GM21619 (cell line): Measurements from ENCODE around the gene SLC34A2.
"Not testable (repeated sequence)": the region's sequence is repeated elsewhere in the genome, so short reads cannot be mapped to it uniquely, and the experiment has no call there.

ENCODE experiments used
- ATAC-seq: cut with Tn5 transposase; IDR thresholded peaks from one replicate; pipeline ENCODE4 v1.9.1; 2021; ENCODE audit not compliant: unreplicated experiment

Gene SLC34A2, protein sequence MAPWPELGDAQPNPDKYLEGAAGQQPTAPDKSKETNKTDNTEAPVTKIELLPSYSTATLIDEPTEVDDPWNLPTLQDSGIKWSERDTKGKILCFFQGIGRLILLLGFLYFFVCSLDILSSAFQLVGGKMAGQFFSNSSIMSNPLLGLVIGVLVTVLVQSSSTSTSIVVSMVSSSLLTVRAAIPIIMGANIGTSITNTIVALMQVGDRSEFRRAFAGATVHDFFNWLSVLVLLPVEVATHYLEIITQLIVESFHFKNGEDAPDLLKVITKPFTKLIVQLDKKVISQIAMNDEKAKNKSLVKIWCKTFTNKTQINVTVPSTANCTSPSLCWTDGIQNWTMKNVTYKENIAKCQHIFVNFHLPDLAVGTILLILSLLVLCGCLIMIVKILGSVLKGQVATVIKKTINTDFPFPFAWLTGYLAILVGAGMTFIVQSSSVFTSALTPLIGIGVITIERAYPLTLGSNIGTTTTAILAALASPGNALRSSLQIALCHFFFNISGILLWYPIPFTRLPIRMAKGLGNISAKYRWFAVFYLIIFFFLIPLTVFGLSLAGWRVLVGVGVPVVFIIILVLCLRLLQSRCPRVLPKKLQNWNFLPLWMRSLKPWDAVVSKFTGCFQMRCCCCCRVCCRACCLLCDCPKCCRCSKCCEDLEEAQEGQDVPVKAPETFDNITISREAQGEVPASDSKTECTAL

DNA sequence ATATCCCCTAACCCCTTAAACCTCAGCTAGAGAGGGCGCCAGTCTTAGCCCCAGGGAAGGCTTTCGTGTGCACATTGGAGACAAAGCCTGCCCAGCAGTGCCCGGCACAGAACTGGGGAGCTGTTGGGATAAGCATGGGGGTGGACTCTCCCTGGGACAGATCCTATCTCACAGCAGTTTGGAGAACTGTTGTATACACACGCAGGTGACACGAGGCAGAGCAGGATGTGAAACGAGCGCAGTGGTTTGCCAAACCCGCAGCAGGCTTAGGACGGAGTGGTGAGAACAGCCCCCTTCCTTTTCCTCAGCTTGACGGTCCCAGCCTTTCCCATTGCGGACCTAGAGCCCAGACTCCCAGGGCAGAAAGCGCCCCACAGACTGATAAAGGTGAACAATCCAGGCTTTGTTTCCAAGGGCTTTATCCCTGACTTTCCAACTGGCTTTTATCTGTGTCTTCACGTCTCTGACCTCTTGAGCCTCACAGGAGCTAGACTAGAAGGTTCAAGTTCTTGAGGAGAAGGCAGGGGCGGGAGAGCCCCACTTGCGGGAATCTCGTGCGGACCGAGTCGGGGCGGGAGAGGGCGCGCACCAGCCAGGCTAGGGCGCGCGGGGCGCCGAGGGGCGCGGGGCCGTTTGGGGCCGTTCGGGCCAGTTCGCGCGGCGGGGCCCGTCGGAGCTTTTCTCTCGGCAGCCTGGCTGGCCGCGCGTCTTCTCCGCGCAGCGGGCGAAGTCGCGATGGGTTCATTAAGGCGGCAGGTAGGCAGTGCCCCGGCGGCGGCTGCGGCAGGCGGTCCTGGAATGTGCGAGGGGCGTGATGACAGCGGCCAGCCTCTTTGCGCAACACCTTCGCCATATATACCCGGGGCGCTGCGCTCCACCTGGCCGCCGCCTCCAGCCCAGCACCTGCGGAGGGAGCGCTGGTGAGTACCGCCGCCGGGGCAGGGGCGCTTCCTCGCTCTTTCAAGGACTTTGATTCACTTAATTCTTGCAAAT, at the start of gene SLC34A2:
TSS of gene SLC34A2 (plus strand) at position 881 of the 993 bp plus-strand sequence. CDS start 6,650 bp downstream, outside the sequence.
- ATAC-seq, result no peak

DNA sequence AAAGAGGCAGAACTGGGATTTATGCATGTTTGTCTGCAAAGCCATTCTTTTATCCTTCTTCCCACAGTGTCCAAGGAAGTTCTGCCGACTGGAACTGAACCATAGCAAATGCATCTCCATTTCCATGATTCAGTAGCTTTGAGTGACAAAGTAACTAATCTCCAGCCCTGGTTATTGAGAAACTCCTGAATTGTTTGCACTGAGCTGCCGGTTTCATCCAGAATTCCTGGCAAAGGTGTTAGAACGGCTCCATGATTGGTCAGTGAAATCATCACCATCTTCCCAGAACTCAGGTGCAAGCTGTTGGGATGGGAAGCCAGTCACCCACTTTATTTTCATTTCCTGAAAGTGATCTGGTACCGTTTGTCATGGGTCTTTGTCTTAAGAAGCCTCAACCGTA, 47.0 kb upstream of the SLC34A2 start:
- ATAC-seq, result no peak

DNA sequence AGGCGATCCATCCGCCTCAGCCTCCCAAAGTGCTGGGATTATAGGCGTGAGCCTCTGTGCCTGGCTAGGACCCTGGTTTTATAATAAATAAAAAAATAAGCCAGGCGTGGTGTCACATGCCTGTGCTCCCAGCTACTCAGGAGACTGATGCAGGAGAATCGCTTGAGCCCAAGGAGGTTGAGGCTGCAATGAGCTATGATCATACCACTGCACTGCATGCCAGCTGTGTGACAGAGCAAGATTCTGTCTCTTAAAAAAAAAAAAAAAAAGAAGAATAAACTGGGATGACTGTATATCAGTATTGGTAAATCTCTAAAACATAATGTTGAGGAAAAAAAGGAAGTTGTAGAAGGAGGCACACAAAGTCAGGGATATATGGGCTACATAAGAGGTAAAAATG, 45.7 kb upstream of the SLC34A2 start:
- ATAC-seq, result no peak

DNA sequence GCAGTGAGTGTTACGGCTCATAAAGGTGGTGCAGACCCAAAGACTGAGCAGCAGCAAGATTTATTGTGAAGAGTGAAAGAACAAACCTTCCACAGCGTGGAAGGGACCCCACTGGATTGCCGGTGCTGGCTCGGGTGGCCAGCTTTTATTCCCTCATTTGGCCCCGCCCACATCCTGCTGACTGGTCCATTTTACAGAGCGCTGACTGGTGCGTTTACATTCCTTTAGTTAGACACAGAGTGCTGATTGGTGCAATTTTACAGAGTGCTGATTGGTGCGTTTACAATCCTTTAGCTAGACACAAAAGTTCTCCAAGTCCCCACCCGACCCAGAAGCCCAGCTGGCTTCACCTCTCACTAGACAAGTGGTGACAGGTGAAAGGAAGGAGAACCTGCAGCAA, 42.0 kb upstream of the SLC34A2 start:
- not testable (repeated sequence) for ATAC-seq

DNA sequence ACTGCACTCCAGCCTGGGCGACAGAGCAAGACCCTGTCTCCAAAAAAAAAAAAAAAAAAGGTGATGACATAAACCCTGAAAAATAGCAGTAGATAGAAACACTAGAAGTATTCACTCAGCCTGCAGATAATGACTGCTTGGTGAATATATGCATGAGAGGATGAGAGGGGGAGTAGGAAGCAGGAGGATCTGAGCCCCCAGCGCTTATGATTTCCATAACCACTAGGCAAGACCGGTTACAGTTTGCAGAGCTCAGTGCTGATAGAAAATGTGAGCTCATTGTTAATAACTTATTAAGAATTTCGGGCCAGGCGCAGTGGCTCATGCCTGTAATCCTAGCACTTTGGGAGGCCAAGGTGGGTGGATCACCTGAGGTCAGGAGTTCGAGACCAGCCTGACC, 40.8 kb upstream of the SLC34A2 start:
- ATAC-seq, result no peak

DNA sequence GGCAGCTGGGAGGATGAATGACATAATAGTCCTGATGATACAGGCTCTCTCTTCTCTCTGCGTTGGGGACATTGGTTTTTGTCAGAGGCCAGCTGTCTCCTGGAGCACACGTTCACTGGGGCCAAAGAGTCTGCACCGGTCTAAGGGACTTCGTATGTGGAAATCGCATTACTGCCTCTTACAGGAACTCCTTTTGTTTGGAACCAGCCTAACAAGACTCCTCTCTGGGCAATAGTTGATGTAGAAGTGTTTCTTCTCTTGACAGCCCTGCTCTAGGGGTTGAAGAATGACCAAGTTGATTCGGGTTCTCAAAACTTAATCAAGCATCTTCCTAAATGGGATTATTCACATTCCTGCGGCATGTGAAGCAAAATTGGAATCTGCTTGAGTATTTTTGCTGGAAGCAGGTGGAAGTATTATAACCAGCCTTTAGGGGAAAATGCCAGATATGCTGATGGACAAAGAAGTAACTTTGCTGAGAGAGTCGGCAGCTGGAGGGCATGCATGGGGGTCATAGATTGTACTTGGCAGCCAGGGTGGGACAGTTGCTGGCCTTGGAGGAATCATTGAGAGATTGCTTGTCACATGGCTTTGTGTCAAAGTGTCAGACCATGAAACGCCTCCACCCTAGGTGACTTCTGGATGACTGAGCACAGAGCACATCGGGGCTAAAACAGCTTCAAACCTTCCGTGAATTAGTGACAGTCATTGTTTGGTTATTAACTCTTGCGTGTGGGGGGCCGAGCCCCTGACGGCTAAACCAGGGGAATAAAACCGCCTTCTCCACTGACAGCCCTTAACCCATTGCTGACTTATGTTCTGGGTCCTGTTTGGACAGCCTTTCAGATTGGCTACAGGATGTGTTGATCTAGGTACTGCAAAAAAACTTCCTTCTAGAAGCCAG, 34.4 kb upstream of the SLC34A2 start:
- peak; percentile 61 for ATAC-seq

GRCh38 chr4:25624616-25625015, 31.0 kb upstream of the SLC34A2 start:
- ATAC-seq, result no peak

DNA sequence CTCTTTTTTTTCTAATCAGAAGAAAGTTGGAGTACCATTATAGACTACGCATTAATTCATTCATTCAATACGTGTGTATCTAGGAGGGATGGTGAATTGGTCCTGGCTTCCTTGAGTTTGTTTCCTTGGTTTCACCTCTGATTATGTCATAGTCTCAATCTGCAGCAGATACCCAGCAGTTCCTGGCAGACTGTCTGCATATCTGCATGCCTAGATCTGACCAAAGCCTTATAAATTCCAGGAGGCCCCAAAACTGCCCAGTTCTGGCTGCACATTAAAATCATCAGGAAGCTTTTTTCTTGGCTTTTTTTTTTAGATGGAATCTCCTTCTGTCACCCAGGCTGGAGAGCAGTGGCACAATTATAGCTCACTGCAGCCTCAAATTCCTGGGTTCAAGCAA, 27.2 kb upstream of the SLC34A2 start:
- ATAC-seq, result no peak

GRCh38 chr4:25632135-25632534, 23.5 kb upstream of the SLC34A2 start:
- ATAC-seq, result no peak

GRCh38 chr4:25633541-25633940, 22.1 kb upstream of the SLC34A2 start:
- ATAC-seq, result no peak

- no peak for ATAC-seq
Measured at GRCh38 chr4:25635501-25635900, 20.1 kb upstream of the SLC34A2 start.

- ATAC-seq, result no peak
Measured at GRCh38 chr4:25637581-25638220, 17.9 kb upstream of the SLC34A2 start.

DNA sequence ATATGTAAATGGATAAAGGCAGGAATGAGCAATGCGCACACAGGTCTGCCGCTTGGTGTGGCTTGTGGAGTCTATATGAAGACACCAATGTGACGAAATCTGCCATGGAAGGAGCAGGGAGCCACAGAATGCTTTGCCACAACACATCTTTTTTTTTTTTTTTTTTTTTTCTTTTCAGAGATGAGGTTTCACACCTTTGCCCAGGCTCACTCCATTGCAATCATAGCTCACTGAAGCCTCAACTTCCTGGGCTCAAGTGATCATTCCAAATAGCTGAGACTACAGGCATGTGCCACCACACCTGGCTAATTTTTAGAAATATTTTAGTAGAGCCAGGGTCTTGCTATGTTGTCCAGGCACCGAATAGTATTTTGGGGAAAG, 17.4 kb upstream of the SLC34A2 start:
- ATAC-seq, result no peak

DNA sequence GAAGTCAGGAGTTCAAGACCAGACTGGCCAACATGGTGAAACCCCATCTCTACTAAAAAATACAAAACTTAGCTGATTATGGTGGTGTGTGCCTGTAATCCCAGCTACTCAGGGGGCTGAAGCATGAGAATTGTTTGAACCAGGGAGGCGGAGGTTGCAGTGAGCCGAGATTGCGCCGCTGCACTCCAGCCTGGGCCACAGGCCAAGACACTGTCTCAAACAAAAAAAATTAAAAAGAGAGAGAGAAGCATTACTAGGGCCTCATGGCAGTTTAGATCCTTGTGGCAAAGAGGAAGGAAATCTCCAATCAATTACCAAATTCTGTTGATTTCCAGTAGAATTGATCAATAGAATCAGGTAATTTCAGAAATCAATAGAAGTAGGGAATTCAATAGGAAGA, 16.8 kb upstream of the SLC34A2 start:
- ATAC-seq, result no peak

DNA sequence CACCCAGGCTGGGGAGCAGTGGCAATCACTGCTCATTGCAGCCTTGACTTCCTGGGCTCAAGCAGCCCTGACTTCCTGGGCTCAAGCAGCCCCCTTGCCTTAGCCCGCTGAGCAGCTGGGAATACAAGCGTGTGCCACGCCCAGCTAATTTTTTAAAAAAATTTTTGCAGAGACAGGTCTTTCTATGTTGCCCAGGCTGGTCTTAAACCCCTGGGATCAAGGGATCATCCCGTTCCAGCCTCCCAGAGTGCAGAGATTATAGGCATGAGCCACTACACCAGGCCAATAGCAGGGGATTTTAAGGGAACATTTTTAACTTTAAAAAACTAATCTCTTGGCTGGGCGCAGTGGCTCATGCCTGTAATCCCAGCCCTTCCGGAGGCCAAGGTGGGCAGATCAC, 5.3 kb upstream of the SLC34A2 start:
- ATAC-seq, result no peak

DNA sequence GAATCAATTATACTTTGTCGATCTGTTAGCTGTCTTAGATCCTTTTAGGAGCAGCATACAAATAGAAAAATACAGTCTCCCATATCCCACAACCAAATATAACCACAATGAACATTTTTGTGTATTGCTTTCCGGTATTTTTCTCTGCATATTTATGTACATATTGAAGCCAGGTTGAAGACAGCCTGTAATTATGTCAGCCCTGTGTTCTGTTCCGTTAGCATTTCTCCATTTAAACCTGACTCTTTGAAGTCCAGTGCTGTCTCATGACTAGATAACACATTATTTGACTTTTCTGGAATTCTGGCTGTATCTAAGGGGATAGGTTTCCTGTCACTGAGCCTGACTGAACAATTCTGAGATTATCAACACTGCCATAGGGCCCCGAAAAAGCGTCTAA, 4.0 kb upstream of the SLC34A2 start:
- ATAC-seq, result no peak

GRCh38 chr4:25654031-25654970, 1.4 kb upstream of the SLC34A2 start:
- ATAC-seq, result no peak

DNA sequence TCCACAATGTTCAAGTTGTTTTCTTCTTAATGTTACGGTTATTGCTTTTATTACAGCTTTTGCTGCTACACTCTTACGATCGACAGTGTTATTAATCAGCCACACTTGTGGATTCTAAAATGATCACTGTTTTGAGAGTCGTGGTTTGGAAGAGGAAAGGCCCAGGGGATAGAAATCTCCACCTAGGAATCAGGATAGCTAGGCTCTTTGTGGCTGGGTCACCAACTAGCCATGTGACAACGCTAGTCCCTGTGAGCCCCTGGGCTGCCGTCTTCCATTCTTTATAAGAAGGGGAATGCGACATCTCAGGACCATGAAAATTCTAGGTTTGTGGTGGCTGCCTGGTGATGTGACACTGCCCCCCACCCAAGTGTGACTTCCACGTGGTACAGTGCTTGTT, 380 bp downstream of the SLC34A2 start:
- no peak for ATAC-seq

- no peak for ATAC-seq
Measured at GRCh38 chr4:25658357-25658771, 2.7 kb downstream of the SLC34A2 start.
